Neutrophil (primary cell): ENCODE measurements around the gene SGSM2.
A peak's percentile ranks its signal among the peaks of the same experiment; 100 is the strongest.

Experiments
- H3K27ac ChIP-seq: fragments of 200-600 bp; sonication (generic); 2 replicates; pipeline ENCODE4 v1.5.1; 2016; ENCODE audit warnings: mild to moderate bottlenecking, moderate library complexity
- H3K27me3 ChIP-seq: fragments of 200-600 bp; sonication (generic); 2 replicates; pipeline ENCODE4 v1.6.0; 2016; ENCODE audit warnings: mild to moderate bottlenecking
- H3K36me3 ChIP-seq: fragments of 200-600 bp; sonication (generic); 2 replicates; pipeline ENCODE4 v1.5.1; 2017
- H3K4me1 ChIP-seq, 2 experiments: fragments of 200-600 bp in 1 of 2; sonication (generic) in 1 of 2; 1 replicate in 1 of 2; 2 replicates in 1 of 2; pipeline versions ENCODE4 v1.5.1 to v1.6.1; 2013 to 2016; ENCODE audit warnings: low read depth in 1 of 2, low read length in 1 of 2, mild to moderate bottlenecking in 1 of 2, moderate library complexity in 1 of 2; ENCODE audit not compliant: control insufficient read depth in 1 of 2, insufficient read depth in 1 of 2
- H3K4me3 ChIP-seq, 2 experiments: fragments of 200-600 bp in 1 of 2; sonication (generic) in 1 of 2; 1 replicate in 1 of 2; 2 replicates in 1 of 2; pipeline ENCODE4 v1.5.1; 2013 to 2016; ENCODE audit warnings: low read depth in 1 of 2, low read length in 1 of 2, mild to moderate bottlenecking in 1 of 2, moderate library complexity in 1 of 2
- H3K9me3 ChIP-seq: fragments of 200-600 bp; sonication (generic); 2 replicates; pipeline ENCODE4 v1.5.1; 2016
- CTCF ChIP-seq: fragments of 200-600 bp; sonication (generic); IDR thresholded peaks from 2 replicates; pipeline ENCODE4 v1.5.1; 2016; ENCODE audit warnings: antibody characterized with exemption

Gene SGSM2

GRCh38 chr17:2403044-2403443, 65.7 kb downstream of the SGSM2 start:
- Histone ChIP-seq H3K4me1 (peaks cover 51 to 57% of the 10 kb centered on the region in 2 experiments), H3K9me3 (no peaks in the 10 kb centered on the region), H3K27me3 (no peaks in the 10 kb centered on the region), H3K4me3 (no peak overlapping the region), H3K36me3 (no peaks in the 10 kb centered on the region), H3K27ac (peak overlapping the region; percentile 100)
- TF ChIP-seq CTCF = no peak

DNA sequence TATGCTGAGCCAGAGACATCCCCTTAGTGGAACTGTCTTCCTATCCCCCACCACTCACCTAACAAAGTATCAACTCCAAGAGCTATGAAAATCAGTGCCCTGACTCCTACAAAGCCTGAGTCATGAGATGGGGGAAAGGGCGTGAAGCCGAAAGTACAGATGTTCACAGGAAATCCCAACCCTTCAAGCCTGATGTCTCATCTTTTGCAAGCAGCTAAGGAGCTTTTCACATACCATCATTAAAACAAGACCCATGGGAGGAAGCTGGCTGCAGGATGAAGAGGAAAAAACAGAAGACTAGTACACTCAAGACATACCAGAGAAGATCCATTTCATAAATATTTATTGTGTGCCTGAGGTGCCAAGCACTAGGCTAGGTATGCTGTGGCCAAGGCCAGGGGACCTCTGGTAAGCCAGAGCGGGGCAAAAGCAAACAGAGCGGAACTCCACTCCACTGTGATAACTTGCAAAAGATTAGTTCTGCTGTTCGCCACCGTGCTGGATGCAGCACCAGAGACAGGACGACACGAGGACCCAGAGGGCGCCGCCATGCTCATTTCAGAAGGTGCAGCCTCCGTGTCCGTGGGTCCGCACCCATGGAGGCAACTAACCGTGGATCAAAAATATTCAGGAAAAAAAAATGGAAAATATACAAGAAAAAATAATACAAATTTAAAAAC, 68.1 kb downstream of the SGSM2 start:
- TF ChIP-seq CTCF = no peak
- Histone ChIP-seq H3K9me3 (no peaks in the 10 kb centered on the region), H3K27ac (no peak overlapping the region), H3K36me3 (no peaks in the 10 kb centered on the region), H3K4me3 (no peak overlapping the region), H3K27me3 (no peaks in the 10 kb centered on the region), H3K4me1 (peaks cover 33 to 38% of the 10 kb centered on the region in 2 experiments)

GRCh38 chr17:2406271-2406902, 69.1 kb downstream of the SGSM2 start:
- H3K27me3 ChIP-seq = no peaks in the 10 kb centered on the region
- no peak for TF ChIP-seq CTCF
- peaks cover 32 to 33% of the 10 kb centered on the region in 2 experiments for H3K4me1 ChIP-seq
- no peak overlapping the region for H3K27ac ChIP-seq
- H3K9me3 ChIP-seq = no peaks in the 10 kb centered on the region
- no peaks in the 10 kb centered on the region for H3K36me3 ChIP-seq
- H3K4me3 ChIP-seq = no peak overlapping the region

- H3K4me3 ChIP-seq = no peak overlapping the region
Observed at GRCh38 chr17:2406903-2407790, 69.8 kb downstream of the SGSM2 start.

More at GRCh38 chr17:2406903-2407790, 69.8 kb downstream of the SGSM2 start:
- Histone ChIP-seq H3K4me1 (peaks cover 28 to 29% of the 10 kb centered on the region in 2 experiments), H3K9me3 (no peaks in the 10 kb centered on the region), H3K36me3 (no peaks in the 10 kb centered on the region), H3K27ac (no peak overlapping the region), H3K27me3 (no peaks in the 10 kb centered on the region)
- TF ChIP-seq CTCF = no peak
